Measurements from ENCODE around the gene TM4SF5. TPM values are rescaled to one million over a fixed set of nuclear protein-coding genes. Genes with fewer than 3 reads are reported as not detected.

Gene TM4SF5
- total and polyA plus RNA-seq, 2 of the 8 experiments (the other 6 are each of a cell fraction or from before 2014, with no cell fraction given): not detected

DNA sequence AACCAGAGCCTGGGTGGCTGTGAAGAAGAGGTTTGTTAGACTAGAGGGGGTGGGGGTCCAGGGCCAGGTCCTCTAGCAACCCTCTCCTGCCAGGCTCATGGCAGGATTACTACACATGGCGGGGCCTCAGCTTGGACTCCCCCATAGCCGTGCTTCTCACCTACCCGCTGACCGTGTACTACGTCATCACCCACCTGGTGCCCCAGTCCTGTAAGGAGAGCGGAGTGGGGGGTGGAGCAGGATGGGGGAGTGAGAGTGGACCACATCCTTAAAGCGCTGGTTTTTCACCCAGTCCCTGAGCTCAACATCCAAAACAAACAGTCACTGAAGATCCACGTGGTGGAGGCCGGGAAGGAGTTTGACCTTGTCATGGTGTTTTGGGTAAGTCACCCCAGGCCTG is 27.8 kb upstream of the TM4SF5 start (continued):
- TF ChIP-seq, protein P1, sequence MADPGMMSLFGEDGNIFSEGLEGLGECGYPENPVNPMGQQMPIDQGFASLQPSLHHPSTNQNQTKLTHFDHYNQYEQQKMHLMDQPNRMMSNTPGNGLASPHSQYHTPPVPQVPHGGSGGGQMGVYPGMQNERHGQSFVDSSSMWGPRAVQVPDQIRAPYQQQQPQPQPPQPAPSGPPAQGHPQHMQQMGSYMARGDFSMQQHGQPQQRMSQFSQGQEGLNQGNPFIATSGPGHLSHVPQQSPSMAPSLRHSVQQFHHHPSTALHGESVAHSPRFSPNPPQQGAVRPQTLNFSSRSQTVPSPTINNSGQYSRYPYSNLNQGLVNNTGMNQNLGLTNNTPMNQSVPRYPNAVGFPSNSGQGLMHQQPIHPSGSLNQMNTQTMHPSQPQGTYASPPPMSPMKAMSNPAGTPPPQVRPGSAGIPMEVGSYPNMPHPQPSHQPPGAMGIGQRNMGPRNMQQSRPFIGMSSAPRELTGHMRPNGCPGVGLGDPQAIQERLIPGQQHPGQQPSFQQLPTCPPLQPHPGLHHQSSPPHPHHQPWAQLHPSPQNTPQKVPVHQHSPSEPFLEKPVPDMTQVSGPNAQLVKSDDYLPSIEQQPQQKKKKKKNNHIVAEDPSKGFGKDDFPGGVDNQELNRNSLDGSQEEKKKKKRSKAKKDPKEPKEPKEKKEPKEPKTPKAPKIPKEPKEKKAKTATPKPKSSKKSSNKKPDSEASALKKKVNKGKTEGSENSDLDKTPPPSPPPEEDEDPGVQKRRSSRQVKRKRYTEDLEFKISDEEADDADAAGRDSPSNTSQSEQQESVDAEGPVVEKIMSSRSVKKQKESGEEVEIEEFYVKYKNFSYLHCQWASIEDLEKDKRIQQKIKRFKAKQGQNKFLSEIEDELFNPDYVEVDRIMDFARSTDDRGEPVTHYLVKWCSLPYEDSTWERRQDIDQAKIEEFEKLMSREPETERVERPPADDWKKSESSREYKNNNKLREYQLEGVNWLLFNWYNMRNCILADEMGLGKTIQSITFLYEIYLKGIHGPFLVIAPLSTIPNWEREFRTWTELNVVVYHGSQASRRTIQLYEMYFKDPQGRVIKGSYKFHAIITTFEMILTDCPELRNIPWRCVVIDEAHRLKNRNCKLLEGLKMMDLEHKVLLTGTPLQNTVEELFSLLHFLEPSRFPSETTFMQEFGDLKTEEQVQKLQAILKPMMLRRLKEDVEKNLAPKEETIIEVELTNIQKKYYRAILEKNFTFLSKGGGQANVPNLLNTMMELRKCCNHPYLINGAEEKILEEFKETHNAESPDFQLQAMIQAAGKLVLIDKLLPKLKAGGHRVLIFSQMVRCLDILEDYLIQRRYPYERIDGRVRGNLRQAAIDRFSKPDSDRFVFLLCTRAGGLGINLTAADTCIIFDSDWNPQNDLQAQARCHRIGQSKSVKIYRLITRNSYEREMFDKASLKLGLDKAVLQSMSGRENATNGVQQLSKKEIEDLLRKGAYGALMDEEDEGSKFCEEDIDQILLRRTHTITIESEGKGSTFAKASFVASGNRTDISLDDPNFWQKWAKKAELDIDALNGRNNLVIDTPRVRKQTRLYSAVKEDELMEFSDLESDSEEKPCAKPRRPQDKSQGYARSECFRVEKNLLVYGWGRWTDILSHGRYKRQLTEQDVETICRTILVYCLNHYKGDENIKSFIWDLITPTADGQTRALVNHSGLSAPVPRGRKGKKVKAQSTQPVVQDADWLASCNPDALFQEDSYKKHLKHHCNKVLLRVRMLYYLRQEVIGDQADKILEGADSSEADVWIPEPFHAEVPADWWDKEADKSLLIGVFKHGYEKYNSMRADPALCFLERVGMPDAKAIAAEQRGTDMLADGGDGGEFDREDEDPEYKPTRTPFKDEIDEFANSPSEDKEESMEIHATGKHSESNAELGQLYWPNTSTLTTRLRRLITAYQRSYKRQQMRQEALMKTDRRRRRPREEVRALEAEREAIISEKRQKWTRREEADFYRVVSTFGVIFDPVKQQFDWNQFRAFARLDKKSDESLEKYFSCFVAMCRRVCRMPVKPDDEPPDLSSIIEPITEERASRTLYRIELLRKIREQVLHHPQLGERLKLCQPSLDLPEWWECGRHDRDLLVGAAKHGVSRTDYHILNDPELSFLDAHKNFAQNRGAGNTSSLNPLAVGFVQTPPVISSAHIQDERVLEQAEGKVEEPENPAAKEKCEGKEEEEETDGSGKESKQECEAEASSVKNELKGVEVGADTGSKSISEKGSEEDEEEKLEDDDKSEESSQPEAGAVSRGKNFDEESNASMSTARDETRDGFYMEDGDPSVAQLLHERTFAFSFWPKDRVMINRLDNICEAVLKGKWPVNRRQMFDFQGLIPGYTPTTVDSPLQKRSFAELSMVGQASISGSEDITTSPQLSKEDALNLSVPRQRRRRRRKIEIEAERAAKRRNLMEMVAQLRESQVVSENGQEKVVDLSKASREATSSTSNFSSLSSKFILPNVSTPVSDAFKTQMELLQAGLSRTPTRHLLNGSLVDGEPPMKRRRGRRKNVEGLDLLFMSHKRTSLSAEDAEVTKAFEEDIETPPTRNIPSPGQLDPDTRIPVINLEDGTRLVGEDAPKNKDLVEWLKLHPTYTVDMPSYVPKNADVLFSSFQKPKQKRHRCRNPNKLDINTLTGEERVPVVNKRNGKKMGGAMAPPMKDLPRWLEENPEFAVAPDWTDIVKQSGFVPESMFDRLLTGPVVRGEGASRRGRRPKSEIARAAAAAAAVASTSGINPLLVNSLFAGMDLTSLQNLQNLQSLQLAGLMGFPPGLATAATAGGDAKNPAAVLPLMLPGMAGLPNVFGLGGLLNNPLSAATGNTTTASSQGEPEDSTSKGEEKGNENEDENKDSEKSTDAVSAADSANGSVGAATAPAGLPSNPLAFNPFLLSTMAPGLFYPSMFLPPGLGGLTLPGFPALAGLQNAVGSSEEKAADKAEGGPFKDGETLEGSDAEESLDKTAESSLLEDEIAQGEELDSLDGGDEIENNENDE (IDR thresholded peaks at IDR 0.05; ENCODE audit: insufficient replicate concordance, low read length): no peak
- TF ChIP-seq JUN (IDR thresholded peaks at IDR 0.05; ENCODE audit: low read depth, low read length) (no peak), FOSL1 (IDR thresholded peaks at IDR 0.05; ENCODE audit: insufficient read depth, low read depth, low read length) (no peak), RBBP5 (IDR thresholded peaks at IDR 0.05; ENCODE audit: borderline replicate concordance, low read depth, low read length) (no peak), KDM5A (IDR thresholded peaks at IDR 0.05; ENCODE audit: low read length) (no peak), TAF1 (IDR thresholded peaks at IDR 0.05; ENCODE audit: low read depth, low read length) (no peak), SP4 (IDR thresholded peaks at IDR 0.05; ENCODE audit: low read length) (no peak), RAD21 (IDR thresholded peaks at IDR 0.05 in 1 of 2, conservative IDR thresholded peaks at IDR 0.05 in 1 of 2; ENCODE audit: low read depth in 2 of 2, low read length in 2 of 2) (no peak), CTBP2 (IDR thresholded peaks at IDR 0.05; ENCODE audit: borderline replicate concordance, insufficient read depth, insufficient read length, low read length) (no peak)
- TF ChIP-seq, protein P2, sequence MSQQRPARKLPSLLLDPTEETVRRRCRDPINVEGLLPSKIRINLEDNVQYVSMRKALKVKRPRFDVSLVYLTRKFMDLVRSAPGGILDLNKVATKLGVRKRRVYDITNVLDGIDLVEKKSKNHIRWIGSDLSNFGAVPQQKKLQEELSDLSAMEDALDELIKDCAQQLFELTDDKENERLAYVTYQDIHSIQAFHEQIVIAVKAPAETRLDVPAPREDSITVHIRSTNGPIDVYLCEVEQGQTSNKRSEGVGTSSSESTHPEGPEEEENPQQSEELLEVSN (IDR thresholded peaks at IDR 0.05): no peak
